Fibroblast of mammary gland (primary cell): ENCODE results near the gene R3HDM2.

ENCODE experiments used
- DNase-seq: peaks from one replicate; pipeline ENCODE4 v3.0.0-alpha.2; 2010; ENCODE audit warnings: low read depth
- H3K4me3 ChIP-seq: 2 replicates; pipeline ENCODE4 v1.5.1; 2011; ENCODE audit warnings: low read depth, mild to moderate bottlenecking, low read length, moderate library complexity; ENCODE audit not compliant: control insufficient read depth
- TF ChIP-seq, protein P1 (sequence below): conservative IDR thresholded peaks from 2 replicates; pipeline ENCODE4 v1.5.1; 2011; ENCODE audit warnings: low read depth, low read length, inconsistent platforms; ENCODE audit not compliant: control insufficient read depth, insufficient read depth

R3HDM2 gene

DNA sequence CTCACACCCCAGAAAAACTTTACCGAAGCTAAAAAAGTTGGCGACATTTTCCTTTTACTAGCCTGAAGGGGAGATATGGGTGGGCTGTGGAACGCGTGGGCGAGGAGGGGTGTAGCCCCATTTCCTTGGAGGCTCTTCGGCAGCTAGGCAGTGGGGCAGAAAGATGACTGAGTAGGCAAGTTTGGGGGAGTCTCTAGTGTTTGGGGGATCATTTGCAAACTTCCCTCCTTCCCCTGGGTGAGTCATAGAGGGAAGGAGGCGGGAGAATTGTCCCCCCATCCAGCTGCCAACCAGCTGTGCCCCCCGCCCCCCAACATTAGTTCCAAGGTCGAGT lies 31.0 kb upstream of the R3HDM2 start:
- H3K4me3 ChIP-seq: peak overlapping the region; percentile 71
- DNase-seq: peak; percentile 20
- TF ChIP-seq, protein P1, sequence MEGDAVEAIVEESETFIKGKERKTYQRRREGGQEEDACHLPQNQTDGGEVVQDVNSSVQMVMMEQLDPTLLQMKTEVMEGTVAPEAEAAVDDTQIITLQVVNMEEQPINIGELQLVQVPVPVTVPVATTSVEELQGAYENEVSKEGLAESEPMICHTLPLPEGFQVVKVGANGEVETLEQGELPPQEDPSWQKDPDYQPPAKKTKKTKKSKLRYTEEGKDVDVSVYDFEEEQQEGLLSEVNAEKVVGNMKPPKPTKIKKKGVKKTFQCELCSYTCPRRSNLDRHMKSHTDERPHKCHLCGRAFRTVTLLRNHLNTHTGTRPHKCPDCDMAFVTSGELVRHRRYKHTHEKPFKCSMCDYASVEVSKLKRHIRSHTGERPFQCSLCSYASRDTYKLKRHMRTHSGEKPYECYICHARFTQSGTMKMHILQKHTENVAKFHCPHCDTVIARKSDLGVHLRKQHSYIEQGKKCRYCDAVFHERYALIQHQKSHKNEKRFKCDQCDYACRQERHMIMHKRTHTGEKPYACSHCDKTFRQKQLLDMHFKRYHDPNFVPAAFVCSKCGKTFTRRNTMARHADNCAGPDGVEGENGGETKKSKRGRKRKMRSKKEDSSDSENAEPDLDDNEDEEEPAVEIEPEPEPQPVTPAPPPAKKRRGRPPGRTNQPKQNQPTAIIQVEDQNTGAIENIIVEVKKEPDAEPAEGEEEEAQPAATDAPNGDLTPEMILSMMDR: no peak

DNA sequence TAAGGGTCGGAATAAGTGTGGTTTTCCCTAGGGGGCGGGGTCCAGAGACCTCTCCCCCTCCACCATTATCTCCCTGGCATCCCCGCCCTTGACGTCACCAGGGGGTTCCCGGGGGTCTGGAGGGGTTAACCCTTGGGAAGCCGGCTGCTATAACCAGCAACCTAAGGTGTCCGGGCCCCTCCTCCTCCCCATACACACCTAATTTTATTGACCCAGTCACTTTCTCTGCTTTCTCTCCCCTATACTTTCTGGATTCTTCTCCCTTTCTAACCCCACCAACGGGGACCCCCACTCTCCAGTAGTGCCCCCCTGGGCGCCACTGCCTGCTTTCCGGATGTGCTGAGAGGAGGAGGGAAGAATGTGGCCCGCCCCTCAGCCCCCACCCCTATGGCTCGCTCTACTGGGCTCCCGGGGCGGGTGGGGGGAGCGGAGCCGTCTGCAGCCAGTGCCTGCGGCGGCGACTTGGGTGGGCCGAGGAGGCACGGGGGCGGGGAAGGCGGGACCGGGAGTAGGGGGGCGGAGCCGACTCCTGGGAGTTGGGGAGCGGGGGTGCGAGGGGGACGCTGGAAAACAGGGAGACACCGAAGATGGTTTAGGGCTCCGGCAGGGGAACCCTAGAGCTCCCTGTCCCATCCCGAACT lies 30.6 kb upstream of the R3HDM2 start:
- DNase-seq: peak; percentile 37
- TF ChIP-seq, protein P1: no peak

DNA sequence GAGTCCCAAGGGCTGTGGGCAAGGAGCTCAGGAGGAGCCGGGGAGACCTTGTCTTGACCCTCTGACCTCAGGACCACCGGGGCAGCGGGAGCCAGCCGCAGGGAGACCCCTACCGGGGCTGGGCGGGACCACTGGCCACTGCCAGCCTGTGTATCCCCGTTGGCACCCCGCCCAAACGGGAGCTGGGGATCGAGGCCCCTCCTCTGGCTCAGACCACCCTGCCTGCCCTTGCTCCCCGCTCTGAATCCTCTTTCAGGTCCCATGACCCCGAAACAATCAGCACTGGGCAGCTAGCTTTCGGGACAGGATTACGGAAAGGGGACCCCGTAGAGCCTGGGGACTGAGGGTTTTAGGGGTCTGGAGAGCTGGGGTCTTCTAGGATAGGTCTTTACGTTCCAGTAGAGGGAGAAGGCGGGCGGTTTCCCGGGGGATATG lies 30.0 kb upstream of the R3HDM2 start:
- DNase-seq: no peak
- TF ChIP-seq, protein P1: no peak
- H3K4me3 ChIP-seq: peak overlapping the region; percentile 71

More for the DNA sequence above, 30.6 kb upstream of the R3HDM2 start:
- H3K4me3 ChIP-seq: peak overlapping the region; percentile 71

DNA sequence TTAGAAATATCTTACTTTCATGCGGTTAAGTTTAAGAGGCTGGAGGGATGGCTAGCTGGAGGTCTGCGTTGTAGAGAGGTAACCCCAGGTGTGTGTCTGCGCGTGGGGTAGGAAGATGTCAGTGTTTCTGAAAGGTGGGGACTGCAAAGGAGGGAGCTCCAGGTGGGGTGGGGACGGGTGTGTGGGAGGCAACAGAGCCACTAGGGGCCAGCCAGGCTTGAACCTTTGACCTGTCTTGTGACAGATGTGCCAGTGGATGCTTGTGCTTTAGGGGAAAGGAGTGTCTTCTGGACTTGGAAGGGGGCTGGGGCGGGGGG lies 29.6 kb upstream of the R3HDM2 start:
- H3K4me3 ChIP-seq: peak overlapping the region; percentile 79
- no peak for DNase-seq

DNA sequence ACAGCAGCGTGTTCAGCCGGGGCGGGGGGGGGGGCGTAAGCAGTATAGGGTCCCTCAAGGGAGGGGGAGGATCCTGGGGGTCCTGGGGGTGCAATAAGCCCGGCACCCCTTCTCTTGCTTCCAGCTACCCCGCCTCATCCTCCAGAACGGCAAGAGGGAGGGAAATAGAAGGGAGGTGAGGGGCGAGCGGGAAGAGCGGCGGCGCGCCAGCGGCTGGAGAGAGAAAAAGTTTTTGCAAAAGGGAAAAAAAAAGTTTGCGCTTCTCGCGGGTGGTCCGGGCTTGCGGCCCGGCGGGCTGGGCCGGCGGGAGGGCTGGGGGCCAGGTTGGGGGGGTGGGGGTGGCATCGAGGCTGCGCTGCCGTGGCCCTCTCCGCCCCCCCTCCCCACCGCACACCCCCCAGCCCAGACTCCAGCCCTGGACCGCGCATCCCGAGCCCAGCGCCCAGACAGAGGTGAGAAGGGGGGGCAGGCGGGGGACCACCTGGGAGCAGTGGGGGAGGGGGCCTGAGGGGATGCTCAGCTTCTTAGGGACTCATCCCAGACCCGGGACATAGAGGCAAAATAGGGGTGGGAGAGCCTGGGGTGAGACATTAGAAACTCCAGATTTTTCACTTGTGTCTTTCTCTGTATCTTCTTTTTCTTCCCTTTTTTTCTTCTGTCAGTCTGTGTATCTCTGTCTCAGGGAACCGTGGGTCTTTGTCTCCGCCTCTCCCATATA lies 29.1 kb upstream of the R3HDM2 start, which contains the start of gene GLI1:
GLI1 (plus strand) TSS at position 36 of the 718 bp plus-strand sequence. CDS start 3,907 bp downstream, outside the sequence.
- peak within 1 kb of the TSS; percentile 79 for H3K4me3 ChIP-seq
- DNase-seq: no peak
- TF ChIP-seq, protein P1: no peak

More for the DNA sequence above, 29.6 kb upstream of the R3HDM2 start:
- TF ChIP-seq, protein P1: no peak

DNA sequence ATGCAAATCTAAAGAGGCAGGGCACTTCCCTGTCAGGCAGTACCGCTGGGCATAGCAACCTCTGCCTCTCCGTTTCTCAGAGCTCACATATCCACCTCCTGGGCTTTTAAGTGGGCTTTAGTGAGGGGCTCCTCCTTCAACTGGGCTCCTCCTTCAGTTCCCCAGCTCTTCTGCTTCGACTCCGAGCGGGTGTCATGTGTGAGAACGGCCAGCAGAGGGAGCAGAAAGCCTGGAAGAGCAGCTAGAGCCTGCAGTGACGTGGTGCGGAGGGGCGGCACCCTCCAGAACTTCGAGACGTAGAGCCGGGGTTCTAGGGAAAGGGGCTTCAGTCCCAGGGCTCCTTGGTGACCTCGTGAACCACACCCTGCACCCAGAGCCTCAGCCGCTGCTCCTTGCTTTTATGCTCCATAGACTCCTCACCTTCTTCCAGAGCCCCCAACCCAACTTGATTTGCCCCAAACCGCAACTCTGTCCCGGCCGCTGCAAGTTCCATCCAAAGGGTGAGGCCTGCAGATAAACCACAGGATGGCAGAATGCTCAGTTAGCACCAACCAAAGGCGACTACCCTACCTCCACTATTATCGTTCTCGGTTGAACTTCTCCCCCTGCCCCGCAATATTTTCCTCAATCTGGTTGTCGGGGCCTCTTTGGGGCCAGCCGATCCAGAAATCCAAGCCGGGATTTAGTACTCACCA lies 28.4 kb upstream of the R3HDM2 start:
- peak overlapping the region; percentile 79 for H3K4me3 ChIP-seq
- TF ChIP-seq, protein P1: peak; percentile 87
- DNase-seq: peak; percentile 94
